ENCODE data around the gene GPR158.

The GPR158 gene

DNA sequence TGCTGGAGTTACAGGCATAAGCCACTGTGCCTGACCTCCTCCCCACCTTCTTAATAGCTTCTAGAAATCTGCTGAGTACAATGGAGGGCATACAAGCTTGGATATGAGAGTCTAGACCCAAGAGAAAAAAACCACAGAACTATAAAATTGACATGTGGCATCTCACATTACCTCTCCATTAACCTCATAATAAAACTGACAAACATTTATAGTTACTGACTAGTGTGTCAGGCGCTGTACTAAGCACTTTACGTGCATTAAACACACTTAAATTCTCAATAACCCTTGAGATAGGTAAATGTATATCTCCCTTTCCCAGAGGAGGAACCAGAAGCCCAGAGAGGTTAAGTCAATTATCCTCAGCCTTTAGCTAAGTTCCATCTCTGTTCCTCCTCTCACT lies 458.7 kb downstream of the GPR158 start:
- no peak overlapping the region for H3K4me3 ChIP-seq (ENCODE audit: low read length)
- TF ChIP-seq, protein P1, sequence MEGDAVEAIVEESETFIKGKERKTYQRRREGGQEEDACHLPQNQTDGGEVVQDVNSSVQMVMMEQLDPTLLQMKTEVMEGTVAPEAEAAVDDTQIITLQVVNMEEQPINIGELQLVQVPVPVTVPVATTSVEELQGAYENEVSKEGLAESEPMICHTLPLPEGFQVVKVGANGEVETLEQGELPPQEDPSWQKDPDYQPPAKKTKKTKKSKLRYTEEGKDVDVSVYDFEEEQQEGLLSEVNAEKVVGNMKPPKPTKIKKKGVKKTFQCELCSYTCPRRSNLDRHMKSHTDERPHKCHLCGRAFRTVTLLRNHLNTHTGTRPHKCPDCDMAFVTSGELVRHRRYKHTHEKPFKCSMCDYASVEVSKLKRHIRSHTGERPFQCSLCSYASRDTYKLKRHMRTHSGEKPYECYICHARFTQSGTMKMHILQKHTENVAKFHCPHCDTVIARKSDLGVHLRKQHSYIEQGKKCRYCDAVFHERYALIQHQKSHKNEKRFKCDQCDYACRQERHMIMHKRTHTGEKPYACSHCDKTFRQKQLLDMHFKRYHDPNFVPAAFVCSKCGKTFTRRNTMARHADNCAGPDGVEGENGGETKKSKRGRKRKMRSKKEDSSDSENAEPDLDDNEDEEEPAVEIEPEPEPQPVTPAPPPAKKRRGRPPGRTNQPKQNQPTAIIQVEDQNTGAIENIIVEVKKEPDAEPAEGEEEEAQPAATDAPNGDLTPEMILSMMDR (IDR thresholded peaks at IDR 0.05; ENCODE audit: insufficient read depth, low read depth, low read length, missing control alignments): no peak
- DNase-seq (ENCODE audit: low read depth): no peak

DNA sequence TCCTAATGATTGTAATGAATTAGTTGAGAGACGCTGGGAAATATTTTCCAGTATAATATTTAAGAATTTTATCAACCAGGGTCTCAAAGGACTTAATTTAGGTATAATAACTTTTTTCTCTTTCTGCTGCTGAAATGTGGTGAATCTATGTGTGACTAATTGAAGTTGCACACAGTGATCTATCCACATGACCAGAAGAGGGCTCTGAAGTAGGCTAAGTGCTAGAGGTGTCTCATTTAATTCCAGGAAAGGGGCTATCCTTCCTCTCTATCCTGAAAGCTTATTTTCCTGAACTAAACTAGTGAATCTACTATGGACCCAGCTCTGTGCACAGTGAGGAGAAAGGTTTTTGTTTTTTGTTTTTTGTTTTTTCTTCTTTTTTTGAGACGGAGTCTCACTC lies 464.8 kb downstream of the GPR158 start:
- DNase-seq (ENCODE audit: low read depth): no peak
- TF ChIP-seq, protein P1 (IDR thresholded peaks at IDR 0.05; ENCODE audit: insufficient read depth, low read depth, low read length, missing control alignments): no peak

DNA sequence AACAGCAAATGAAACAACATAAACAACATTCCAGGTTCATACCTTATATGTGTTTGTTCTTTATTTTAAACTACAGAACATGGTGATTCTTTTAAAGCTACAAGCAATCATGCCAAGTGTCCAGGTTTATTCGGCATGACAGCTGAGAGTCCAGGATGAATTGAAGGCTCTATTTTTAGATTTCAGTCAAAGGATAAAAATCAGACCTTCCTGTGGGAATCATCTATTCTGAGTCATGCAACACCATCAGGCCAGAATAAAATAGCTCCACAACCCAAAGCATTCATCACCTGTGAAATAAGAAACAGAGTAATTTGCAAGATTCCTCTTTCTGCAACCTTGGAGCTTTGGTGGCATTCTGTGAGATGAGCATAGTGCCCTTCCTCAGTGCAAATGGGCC lies 466.8 kb downstream of the GPR158 start:
- TF ChIP-seq, protein P1 (IDR thresholded peaks at IDR 0.05; ENCODE audit: insufficient read depth, low read depth, low read length, missing control alignments): no peak
- H3K4me3 ChIP-seq (ENCODE audit: low read length): no peak overlapping the region
- DNase-seq (ENCODE audit: low read depth): no peak

More for the DNA sequence above, 464.8 kb downstream of the GPR158 start:
- H3K4me3 ChIP-seq (ENCODE audit: low read length): no peak overlapping the region

DNA sequence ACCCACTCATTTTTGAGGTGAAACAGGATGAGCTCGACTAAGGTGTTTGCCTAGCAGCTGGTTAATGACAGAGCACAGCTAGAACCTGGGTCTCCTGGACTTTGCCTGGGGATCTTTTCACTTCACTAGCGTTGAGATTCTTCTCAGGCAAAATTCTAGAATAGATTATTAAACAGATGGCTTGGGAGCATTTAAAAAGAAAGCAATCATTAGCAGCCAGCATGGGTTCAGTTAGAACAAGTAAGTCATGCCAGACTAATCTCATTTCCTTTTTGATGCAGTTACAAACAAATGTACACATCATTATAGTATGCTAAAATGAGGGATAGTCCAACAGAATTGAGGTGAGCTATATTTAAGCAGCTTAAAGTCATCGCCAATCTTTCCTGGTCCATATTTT lies 467.9 kb downstream of the GPR158 start:
- no peak overlapping the region for H3K4me3 ChIP-seq (ENCODE audit: low read length)
- TF ChIP-seq, protein P1 (IDR thresholded peaks at IDR 0.05; ENCODE audit: insufficient read depth, low read depth, low read length, missing control alignments): no peak
- DNase-seq (ENCODE audit: low read depth): no peak

DNA sequence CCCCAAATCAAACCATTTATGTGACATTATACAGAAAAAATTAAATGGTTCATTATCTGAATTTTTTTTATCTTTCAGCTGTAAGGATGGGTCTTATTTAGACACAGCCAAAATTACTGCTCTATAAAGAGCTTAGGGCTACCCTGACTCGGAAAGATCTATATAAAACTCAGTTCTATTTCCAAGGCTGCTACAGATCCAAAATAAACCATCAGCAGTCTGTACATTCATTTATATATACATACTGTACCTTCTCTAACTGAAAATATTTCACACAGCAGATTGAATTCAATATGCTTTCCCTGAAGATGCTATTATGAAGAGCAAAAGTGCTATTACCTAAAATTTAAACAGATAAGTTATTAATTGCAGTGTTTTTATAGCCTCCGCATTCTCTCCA lies 471.6 kb downstream of the GPR158 start:
- TF ChIP-seq, protein P1 (IDR thresholded peaks at IDR 0.05; ENCODE audit: insufficient read depth, low read depth, low read length, missing control alignments): no peak
- no peak for DNase-seq (ENCODE audit: low read depth)
- no peak overlapping the region for H3K4me3 ChIP-seq (ENCODE audit: low read length)

DNA sequence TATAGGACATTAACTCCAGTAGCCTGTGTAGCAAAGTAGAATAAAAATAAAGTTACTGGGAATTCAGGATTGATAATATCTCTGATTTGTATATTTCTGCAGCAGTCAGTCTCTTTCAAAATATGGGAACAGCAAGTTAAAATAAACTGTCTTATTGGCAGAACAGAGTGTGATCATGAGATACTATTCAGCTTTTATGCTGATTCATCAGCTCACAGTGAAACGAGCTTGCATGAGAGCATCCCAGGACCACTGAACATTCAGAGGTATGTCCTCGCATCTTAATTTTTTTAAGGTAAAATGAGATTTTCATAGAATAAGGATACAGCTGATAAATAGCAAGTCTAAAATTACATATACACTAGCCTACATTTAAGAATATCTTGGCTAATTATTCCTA lies 476.7 kb downstream of the GPR158 start:
- no peak for DNase-seq (ENCODE audit: low read depth)
- TF ChIP-seq, protein P1 (IDR thresholded peaks at IDR 0.05; ENCODE audit: insufficient read depth, low read depth, low read length, missing control alignments): no peak
- no peak overlapping the region for H3K4me3 ChIP-seq (ENCODE audit: low read length)

All from epithelial cell of esophagus (primary cell).